PC-9 (cell line): Measurements from ENCODE around the gene NR2C1.

Source experiments
- CTCF ChIP-seq: fragments of 200-600 bp; sonication (generic); conservative IDR thresholded peaks from 2 replicates; pipeline ENCODE4 v1.6.1; 2017; ENCODE audit warnings: mixed run types, antibody characterized with exemption, mild to moderate bottlenecking, moderate library complexity
- EZH2 ChIP-seq: fragments of 200-600 bp; sonication (generic); IDR thresholded peaks from 2 replicates; pipeline ENCODE4 v1.8.0; 2017; ENCODE audit warnings: antibody characterized with exemption, low read depth

DNA sequence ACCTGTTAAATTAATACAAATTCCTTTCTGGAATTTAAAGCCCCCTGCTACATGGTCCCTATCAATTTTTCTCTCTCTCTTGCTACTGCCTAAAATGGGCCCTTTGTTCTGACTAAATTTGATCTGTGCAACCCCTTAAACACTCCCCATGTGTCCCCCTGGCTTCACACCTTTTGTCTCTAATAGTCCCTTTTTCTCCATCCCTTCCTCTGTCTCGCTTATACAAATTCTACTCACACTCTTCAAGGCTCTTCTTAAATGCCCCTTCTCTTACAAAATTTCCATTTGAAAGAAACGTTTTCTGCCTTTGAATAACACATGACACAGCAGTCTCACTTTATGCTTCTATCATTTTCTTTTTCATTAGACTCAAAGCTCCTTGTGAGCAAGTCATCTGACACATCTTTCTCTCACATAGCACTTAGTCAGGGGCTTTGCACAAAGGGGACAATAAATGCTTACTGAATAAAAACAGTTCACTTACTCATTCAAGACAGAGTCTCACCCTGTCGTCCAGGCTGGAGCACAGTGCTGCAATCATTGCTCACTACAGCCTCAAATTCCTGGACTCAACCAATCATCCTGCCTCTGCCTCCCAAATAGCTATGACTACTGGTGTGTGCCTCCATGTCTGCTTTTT is 41.5 kb upstream of the NR2C1 start:
- no peak for TF ChIP-seq CTCF
- no peak for TF ChIP-seq EZH2
